AG09319 (cell line): ENCODE data around the gene CYP24A1.

Experiments used
- DNase-seq: peaks from one replicate; pipeline ENCODE4 v3.0.0-alpha.2; 2010; ENCODE audit warnings: low read depth; ENCODE audit errors: extremely low read depth
- TF ChIP-seq, protein P1 (sequence below): IDR thresholded peaks from 2 replicates; pipeline ENCODE4 v1.5.1; 2011; ENCODE audit warnings: low read depth, mild to moderate bottlenecking, inconsistent platforms, low read length, moderate library complexity

CYP24A1 gene

GRCh38 chr20:54201268-54201846 is 27.6 kb upstream of the CYP24A1 start:
- no peak for DNase-seq
- TF ChIP-seq, protein P1, sequence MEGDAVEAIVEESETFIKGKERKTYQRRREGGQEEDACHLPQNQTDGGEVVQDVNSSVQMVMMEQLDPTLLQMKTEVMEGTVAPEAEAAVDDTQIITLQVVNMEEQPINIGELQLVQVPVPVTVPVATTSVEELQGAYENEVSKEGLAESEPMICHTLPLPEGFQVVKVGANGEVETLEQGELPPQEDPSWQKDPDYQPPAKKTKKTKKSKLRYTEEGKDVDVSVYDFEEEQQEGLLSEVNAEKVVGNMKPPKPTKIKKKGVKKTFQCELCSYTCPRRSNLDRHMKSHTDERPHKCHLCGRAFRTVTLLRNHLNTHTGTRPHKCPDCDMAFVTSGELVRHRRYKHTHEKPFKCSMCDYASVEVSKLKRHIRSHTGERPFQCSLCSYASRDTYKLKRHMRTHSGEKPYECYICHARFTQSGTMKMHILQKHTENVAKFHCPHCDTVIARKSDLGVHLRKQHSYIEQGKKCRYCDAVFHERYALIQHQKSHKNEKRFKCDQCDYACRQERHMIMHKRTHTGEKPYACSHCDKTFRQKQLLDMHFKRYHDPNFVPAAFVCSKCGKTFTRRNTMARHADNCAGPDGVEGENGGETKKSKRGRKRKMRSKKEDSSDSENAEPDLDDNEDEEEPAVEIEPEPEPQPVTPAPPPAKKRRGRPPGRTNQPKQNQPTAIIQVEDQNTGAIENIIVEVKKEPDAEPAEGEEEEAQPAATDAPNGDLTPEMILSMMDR, result no peak

- TF ChIP-seq, protein P1, result no peak
- DNase-seq, result no peak
Measured at GRCh38 chr20:54200487-54201267, 26.9 kb upstream of the CYP24A1 start.

DNA sequence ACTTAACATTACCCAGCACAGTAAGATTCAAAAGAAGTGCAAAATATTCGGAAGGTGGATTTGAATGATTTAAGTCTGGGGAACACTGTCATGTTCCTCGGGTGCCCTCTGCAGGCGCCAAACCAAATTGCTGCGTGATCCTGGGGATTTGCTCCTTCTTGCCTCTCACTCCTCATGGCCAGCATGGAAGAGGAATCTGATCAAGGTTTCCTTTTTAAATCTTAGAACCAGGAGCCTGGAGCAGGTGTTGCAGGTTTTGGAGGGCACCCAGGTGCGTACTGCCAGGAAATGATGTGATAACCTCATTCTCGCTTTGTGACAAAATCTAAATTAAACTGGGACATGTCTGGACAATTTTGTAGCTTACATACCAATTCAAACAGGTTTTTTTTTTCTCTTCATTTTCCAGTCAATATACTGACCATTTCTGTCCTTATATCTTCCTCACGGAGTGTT is 26.0 kb upstream of the CYP24A1 start:
- TF ChIP-seq, protein P1, result peak; percentile 96
- peak; percentile 35 for DNase-seq

- TF ChIP-seq, protein P1, result no peak
- DNase-seq, result no peak
Measured at GRCh38 chr20:54199283-54199682, 25.5 kb upstream of the CYP24A1 start.

- TF ChIP-seq, protein P1, result peak; percentile 56
Measured at GRCh38 chr20:54197621-54198604, 24.1 kb upstream of the CYP24A1 start.

DNA sequence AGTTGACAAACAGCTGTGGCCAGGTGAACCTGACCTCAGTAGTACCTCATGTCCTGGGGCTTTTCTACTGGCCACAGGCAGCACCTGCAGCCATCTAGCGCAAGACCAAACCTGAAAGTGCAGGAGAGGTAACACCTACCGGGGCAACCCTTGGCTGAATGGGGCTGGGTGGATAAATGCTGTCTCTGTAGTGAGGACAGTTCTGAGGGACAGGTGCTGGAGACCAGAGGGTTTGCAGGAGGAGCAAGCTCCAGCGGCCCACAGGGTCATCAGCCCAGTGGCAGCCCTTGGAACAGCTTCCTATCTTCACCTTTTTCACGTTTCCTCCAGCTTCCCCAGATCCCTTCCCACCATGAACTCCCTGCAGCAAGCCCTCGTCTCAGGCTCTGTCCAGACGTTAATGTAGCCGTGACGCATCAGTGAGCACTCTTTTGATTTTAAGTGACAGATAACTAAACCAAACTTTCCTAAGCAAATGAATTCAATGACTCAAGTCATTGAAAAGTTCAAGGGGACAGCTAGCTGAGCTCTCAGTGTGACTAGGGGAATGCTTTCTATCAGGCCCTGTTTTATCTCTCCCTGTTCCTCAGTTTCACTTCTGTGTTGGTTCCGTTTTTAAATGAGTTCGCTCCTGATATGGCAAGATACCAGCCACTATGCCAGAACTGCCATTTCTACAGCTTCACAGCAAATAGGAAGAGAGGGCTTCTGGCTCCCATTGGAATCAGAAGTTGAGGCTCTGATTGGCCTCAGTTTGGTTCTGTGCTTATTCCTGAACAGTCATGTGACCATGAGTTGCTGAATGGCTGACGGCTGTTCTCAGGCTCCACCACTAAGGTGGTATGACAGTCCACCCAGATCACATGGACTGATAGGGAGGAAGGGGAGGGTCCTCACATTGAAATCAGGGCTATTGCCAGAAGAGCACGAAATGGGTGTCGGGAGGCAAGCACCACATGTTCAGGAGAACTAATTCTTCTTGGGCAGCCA is 22.0 kb upstream of the CYP24A1 start:
- TF ChIP-seq, protein P1, result no peak
- no peak for DNase-seq

More at GRCh38 chr20:54197621-54198604, 24.1 kb upstream of the CYP24A1 start:
- peak; percentile 49 for DNase-seq
